Endometrial microvascular endothelial cells (primary cell): ENCODE measurements around the gene PXDN. TPM values are rescaled to one million over a fixed set of nuclear protein-coding genes. Genes with fewer than 3 reads are reported as not detected.

Source experiments
- in situ Hi-C: cut with HindIII; loops from 2 replicates; pipeline ENCODE4 v1.10.0; 2017; ENCODE audit warnings: low sequenced_read_pairs, low pct_unique_long_range_greater_than_20kb; ENCODE audit errors: inconsistent ontology term
- total RNA-seq: library from RNA; depleted of rRNA; stranded (reverse); fragments of >200 nt; gene quantifications from one replicate; pipeline ENCODE4 v1.2.3, GENCODE V29; 2015; ENCODE audit errors: inconsistent ontology term

PXDN gene
- total RNA-seq, 1 donor from 2014 or later, result 246 TPM

DNA sequence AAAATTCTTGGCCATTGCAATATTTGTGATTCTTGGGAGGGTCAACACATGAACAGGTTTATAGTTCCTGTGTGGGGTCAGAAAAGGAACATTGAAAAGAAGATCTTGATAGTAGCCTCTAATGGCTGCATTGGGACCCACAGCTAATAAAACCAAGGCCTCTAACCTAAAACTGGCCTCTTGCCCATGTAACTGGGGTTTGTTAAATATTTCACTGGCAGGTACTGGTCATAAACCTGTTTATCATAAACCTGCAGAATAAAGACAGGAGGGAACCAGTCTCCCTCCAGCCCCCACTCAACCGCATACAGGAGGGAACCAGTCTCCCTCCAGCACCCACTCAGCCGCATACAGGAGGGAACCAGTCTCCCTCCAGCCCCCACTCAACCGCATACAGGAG is 125.3 kb downstream of the PXDN start:
- in situ Hi-C loops, result no loop called here

DNA sequence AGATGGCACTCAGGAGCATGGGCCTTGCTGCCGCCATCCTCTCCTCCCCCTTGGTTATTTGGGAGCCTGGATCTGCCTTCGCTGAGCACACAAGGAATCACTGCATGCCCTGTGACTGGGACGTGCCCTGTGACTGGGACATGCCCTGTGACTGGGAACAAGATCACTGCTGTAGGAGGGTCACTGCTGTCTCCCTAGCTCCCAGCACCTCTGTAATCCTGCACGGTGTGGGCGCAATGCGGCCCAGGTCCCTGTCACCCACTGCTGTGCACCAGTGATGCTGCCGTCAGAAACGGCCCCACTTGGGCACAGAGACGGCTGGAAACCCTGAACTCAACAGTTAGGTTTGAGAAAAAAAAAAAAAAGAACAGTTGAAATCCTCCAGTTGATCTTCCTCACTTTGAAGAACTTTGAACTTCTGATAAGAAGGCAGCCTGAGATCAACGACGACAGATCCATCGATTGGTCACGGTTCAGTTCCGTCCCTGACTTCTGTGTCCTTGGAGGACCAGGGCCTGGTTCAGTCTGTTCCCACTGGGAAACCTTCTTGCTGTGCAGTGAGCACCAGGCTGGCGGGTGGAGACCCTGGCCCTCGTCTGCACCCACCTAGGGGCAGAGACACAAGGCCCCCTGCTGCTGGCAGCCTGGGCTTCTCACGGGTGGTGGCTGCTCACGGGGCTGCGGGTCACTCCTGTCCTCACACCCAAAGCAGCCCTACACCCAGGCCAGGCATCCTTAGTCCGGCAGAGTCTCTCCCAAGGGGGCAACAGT is 125.9 kb downstream of the PXDN start:
- in situ Hi-C loops, result no loop called here

DNA sequence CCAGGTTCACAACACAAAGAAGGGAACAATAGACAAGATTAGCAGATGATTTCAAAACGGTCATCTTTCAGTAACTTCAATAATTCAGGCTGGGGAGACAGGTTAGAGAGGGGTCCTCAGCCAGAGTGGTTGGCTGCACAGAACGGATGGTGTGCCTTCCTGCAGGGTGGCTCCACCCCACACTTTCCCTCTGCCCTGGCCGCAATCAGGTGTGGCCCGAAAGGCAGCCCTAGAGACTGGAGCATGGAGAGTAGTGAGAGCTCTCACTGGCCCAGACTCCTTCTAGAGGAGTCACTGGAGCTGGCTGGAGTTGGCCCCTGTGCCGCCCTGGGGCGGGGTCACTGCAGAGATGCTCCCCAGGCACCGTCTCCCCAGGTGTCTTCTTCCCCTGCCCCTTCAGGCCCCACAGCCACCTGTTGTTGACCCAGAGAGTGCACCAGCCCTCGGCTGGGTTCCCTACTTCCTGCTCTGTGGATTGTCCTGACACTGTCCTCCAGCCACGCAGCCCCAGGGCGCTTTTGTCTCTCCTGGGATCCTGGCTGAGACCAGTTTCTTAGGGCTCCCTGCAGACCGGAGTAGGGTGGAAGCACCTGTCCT is 126.8 kb downstream of the PXDN start:
- in situ Hi-C loops, result no loop called here

DNA sequence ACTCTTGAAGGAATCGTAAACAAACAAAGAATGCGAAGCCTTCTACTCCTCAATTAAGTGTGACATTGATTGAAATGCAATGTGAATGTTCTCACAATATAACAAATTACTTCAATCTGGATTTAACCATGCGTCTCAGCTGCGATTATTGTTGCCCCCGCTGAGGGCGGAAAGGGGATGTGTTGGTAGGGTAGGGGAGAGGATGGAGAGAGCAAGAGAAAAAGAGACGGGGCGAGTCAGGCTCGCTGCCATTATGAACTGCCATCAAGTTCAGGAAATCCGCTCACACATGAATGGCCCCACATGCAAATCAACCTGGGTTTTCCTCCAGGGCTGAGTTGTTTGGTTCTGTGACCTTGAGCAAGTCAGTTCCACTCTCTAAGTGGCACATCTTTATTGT is 129.8 kb downstream of the PXDN start:
- in situ Hi-C loops, result no loop called here

DNA sequence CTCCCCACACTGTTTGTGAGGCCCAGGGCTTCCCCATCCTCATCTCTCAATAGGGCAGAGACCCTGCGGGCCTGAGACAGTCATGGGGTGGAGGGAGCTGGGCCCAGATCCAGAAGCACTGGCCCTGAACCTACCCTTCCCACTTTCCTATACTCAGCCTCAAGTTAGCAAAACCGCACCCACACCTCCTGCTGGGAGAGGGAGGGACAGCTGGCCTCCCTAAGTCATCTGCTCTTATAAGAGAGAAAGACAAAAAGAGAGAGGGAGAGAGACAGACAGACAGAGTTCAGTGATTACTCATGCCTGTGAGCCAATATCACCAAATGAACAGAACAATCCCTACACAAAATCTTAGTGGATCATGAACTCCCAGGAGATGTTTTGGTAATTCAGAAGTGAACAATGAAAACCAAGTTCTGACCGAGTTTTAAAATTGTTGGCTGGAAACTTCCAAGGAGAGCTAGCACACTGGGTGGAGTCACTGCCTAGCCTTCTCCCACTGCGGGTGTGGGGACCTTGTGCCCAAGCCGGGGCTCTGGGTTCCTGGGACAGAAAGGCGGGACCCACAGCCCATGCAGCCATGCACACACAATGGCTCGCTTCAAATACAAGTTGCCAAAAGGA is 130.5 kb downstream of the PXDN start:
- in situ Hi-C loops, result no loop called here

DNA sequence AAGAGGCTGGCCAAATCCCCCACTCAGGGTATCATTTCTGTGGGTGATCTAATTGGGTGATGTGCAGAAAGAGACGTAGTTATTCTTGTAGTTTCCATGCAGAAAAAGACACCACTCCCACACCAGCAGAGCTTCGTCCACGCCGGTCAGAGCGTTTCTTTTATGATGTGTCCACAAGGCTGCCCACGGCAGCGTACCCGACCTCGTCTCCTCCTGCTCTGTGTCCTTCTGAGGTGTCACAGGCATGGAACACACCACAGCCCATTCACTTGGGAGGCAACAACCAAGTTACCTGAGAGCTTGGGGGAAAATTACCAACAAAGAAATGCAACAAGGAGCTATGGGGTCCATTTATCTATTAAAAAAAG is 131.3 kb downstream of the PXDN start:
- in situ Hi-C loops, result no loop called here

DNA sequence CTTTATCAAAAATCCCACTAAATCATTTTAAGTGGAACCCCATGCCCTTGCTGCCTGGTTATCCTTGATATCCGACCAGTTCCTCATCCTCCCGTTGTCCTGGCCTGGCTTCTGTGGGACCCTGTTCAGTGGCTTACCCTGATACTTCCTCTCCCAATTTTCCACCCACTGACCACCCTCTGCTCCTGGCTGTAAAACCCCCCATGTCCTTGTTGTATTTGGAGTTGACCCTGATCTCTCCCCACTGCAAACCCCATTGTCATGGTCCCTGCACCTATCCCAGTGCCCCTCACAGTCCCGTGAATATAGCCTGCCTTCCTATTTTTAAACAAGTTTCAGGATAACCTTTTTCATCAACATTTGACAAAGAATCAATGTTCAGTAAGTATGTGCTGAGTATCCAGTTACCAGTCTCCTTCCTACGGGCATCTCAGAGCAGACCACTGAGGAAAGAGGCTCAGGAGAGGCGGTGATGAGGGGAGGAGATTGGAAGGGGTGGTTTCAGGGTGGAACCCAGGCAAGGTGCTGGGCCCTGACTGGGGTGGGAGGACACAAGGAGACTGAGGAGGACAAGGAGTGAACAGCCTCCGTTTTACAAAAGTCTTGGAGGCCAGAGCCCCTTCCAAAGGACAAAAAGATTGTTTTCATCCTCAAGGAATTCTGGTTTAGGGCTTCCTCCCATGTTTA is 131.8 kb downstream of the PXDN start:
- in situ Hi-C loops, result no loop called here

DNA sequence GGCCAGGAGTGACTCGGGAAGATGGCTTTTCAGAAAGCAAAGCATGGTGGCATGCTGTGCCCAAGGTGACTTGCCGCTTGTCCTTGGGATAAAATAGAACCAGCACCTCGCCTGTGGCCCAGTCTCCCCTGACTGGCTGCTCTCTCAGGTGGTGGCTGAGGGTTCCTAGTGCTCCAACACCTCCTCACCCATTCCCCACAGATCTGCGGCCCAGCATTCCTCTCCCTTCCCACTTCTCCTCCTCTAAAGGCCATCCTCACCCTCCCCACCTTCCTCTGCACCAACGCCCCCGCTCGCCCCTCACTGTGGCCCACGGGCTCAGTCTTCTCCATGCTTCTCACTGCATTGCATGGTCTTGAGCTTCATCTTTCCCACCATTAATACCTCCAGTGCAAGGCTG is 132.4 kb downstream of the PXDN start:
- in situ Hi-C loops, result no loop called here

DNA sequence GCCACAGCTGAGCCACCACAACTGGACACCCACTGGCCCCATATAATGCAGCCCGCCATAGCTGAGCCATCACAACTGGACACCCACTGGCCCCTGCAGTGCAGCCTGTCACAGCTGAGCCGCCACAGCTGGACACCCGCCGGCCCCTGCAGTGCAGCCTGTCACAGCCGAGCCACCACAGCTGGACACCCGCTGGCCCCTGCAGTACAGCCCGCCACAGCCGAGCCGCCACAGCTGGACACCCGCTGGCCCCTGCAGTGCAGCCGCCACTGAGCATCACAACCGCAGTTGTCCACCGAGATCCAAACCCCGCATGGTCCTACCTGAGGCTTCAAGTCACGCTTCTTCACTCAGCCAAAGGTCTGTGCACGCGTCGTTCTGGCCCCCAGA is 134.2 kb downstream of the PXDN start:
- in situ Hi-C loops, result no loop called here

DNA sequence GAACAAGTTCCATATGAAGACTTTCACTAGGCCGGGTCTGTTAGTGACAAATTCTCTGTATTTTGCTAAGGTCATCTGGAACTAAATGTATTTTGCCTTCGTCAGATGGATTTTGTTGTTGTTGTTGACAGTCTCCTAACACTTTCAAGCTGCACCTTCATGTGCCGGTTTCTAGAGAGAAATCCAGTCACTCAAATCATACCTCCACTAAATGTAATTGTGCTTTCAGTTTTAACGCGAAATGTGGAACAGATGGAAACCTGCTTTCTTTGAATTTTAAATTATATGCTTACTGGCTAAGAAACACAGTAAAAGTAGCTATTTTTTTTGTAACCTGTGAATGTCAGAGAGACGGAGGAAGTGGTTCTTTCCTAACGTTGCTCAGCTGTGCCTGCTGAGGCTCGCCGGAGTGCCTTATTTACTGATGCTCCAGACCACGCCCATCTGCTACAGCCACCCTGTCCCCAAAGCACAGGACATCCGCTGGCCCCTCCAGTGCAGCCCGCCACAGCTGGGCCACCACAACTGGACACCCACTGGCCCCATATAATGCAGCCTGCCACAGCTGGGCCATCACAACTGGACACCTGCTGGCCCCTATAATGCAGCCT is 134.7 kb downstream of the PXDN start:
- in situ Hi-C loops, result no loop called here

DNA sequence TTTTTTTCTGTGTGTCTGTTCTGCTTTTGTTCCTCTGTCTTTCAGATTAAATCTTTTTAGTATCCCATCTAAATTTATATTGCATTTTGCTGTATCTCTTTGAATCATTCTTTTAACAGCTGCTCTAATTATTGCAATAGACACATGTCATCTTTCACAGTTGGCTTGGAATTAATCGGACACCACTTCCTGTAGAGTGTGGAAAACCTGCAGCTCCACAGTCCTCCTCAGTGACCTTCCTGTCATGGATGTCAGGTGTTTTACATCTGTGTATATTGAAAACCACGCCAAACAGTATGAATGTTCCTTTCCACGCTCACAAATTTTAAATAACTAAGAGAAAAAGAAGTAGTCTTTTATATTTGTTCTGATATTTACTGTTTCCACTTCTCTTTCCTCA is 135.3 kb downstream of the PXDN start:
- in situ Hi-C loops, result no loop called here

DNA sequence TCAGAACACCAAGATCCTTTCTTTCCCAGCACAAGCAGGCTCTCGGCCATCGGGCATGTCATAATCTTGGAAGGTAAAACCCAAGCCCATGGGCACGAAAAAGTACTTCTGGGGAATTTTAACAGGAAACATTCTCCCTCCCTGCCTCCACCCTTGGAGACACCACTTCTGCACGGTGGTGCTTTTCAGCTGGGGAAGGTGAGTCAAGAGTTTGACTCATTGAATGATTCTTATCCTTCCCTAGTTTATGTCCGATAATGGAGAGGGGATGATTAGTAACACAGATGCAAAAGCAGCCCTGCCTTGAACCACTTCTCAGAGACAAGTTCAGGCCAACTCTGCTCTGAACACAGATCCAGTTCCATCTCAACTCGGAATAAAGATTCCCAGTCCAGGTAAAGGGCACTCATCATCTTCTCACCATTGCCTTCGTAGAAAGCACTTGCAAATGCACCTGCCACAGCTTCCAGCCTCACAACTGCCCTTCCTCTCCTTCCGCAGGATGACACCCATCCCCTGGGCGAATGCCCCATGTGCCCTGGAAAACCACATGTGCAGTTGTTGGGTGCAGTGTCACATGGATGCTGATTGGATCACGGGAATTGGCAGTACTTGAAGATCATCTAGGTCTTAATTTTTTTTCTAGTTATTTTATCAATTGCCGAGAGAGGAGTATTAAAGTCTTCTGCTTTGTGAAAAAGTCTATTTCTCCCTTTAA is 136.2 kb downstream of the PXDN start:
- in situ Hi-C loops, result no loop called here

DNA sequence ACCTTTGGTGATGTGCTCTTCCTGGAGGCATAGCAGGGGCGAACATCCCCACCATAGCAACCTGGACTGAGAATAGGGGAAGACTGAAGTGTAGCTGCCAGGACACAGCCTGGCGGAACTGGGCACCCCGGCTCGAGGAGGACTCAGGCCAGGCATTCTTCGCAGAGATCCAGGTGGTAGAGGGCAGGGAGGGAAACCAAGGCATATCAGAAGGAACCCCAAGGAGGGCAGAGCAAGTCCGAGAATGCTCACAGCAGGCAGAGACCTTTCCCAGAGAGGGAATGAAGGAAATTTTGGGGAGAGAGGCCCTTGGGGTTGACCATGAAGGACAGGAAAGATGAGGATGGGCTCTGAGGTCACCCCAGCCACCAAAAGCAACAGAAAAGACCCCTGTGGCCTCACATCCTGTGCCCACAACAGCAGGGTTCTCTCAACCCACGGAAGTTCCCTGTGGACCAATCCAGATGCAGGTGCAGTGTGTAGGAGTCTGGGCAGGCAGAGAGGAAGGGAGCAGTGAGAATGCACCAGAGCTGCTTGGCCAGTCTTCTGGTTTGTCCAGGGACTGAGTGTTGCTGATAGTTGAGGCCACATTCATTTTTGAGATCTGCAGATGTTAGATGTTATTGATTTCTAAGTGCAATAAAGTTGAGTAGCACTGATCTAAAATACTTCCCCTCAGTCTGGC is 136.9 kb downstream of the PXDN start:
- in situ Hi-C loops, result no loop called here

DNA sequence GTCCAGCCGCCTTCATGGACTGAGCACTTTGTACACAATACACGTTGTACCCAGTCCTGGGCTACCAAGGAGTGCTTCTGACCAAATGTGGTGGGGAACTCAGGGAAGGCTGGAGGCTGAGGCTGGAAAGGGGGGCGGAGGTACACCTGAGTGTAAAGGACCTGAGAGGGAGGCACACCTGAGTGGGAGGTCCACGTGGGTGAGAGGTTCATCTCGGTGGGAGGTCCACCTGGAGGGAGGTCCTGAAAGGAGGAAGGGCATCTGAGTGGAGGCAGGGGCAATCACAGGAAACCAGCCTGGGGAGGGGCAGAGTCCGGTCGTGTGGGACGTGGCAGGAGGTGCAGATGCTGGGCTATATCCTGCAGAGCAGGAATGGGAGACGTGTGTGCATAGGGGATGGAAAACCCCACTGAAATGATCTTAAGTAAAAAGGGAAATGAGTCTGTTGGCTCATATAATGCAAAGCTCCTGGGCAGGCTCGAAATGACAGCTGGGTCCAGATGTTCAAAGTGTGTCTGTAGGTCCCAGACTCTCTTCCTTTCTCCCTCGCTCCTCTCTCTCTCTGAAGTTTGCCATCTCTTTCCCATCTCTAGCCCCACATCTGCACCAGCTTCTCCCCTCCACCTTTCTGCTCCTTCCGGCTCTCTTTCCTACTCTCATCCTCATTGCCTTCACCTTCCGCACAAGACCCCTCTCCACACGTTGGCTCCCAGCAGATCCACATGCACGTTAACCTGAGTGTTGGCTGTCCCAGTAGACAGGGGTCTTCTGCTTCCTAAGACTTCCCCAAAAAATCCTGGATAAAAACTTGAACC is 137.7 kb downstream of the PXDN start:
- in situ Hi-C loops, result no loop called here

DNA sequence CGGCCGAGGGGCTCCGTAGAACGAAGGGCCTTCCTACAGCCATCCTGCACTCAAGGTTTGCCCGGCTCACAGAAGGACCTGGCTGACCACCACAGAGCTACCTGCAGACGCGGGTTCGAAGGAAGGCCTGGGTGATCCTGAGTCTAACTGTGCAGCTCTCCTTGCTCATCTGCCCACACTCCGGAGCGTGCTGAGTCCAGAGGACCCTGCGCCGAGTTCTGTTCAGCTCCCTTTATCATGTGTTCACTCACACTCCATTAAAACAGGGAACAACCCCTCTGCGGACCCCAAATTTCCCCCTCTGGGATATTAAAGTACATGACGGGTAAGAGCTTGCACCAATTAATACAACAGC is 138.3 kb downstream of the PXDN start:
- in situ Hi-C loops, result no loop called here

DNA sequence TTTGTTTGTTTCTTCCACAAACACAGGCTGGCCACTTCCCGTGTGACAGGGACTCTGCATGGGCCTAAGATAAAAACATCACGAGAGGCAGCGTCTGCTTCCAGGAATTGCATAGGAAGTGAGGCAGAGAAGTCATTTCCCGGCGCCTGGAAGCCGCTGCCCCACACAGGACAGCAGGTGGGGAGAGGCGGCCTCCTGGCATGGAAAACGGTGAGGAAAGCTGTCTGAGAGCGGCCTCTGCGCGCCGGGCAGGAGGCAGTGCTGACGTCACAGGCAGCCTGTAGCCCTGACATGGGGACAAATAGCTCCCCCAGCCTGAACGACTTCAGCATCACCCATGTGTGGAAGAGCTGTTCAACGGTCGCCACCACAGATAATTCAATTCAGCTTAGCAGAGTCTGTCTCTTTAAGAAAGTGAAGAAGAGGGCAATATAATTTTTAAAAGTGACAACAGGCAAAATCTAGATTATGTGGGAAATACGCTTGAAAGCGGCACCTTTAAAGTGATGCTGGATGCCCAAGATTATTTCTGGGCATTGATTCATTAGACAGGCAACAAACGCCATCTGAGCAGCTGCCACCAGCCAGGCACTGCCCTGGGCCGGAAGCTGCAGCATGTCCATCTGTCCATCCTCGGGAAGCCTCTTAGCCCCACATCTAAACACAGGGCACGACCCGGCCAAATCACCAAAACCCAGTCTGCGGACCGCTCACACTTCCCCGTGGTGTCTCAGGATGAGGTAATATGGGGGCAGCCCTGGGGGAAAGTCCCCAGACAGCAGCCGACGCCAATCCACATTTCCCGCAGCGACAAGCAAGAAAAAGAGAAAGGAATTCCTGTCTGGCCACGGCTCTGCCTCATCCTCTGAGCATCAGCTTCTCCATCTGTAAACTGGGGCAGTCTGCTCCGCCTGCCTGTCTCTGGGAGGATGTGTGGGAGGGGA is 138.9 kb downstream of the PXDN start:
- in situ Hi-C loops, result no loop called here

DNA sequence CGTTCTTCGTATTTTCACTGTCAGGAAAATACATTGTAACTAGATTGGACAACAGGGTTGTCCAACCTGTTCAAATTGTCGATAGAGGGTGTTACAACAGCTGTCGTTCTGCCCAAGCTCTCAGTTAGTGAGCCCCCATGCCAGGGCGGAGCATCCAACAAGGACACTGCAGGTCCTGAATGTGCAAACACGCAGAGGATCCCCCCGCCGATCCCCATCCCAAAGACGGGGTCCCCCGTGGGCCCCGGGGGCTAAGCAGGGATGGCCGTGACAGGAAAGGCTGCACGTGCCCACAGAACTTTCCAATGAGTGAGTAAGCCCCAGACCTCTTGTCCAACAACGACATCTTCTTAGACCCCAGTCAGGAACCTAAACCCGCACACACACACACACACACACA is 140.8 kb downstream of the PXDN start:
- in situ Hi-C loops, result no loop called here
